GM18858 (cell line): ENCODE data around the gene VSTM4.
A peak's percentile ranks its signal among the peaks of the same experiment; 100 is the strongest.

Experiments
- ATAC-seq: cut with Tn5 transposase; IDR thresholded peaks from one replicate; pipeline ENCODE4 v1.9.1; 2021; ENCODE audit not compliant: unreplicated experiment

VSTM4 gene

DNA sequence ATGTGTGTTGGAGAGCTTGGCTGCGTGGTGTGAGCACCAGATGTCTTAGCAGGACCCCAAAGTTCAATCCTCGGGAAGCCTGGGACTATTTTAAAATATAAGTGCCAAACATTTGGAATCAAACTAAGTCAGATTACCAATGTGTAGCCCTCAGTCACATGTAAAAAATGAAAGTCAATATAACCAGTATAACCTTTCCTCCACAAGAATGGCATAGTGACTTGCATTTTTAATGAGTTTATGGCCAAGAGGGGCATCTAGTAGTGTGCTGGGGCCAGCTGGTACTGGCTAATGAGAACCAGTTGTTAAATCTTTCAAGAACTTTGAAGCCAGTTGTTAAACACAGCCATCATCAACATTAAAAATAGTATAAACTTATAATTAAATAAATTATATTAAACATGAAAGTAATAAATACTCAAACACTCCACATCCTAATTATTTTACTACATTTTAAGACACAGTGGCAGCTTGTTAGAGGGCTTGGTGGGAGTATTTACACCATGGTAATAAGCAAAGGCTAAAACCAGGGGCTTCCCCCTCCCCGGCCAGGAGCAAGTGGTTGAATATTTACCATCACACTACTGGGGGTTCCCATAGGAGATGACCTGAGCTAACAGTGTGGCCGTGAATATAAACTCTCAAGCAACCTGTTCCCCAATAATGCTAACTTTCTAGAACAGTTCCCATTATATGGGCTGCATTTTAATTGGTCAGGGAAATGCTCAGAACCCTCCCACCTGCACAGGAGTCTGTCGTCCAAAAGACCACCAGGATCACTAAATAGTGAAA lies 26.4 kb upstream of the VSTM4 start:
- ATAC-seq, result no peak

- ATAC-seq, result no peak
Measured at GRCh38 chr10:49140304-49141177, 25.2 kb upstream of the VSTM4 start.

DNA sequence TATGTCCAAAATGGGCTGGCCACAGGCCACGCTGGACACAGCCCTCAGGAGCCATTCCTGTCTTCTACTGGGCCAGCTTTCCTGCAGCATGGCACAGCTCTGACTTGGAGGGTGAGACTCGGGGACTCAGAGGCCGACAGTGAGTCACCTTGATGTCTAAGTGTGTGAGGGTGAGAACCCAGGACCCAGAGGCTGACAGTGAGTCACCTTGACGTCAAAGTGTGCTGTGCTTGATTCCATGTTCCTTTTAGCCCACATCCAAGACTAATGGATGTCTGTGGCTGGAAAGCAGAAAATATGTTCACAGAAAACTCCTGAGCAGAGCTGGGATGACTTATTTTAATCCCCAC lies 24.5 kb upstream of the VSTM4 start:
- ATAC-seq, result no peak

DNA sequence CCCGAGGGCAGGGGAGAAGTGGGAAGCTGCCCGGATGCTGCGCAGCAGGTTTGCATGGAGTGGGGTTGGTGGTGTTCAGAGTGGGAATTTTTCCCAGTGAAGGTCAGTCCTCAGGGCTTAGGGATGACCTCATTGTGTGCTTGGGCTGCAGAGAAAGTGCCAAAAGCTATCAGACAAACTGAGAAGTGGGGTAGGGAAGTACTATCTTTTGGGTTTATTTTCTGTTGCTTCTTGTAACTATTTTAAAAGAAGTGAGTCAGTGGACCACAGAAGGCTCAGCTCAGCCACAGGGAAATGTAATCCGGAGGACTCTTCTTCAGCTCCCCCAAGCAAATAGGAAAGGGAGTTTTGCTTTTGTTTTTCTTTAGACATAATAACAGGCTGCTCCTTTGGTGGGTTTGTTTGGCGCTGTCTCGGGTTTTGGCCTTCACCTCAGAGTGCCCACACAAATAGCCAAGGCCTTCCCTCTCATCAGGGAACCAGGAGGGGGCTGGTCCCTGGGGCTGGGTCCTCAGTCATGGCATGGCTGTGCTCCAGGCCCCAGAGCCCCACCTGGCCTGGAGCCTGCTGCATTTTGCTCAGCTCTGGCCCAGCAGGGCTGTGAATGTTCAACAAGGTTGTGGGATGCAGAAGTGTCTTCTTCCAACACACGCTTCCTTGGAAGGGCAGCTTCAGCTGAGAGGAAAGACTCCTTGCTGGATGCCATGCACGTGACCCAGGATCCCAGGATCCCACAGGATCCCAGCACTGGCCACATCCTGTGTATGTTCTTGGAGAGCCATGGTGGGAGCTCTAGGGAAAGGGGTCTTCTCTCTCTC lies 23.9 kb upstream of the VSTM4 start:
- ATAC-seq, result no peak

DNA sequence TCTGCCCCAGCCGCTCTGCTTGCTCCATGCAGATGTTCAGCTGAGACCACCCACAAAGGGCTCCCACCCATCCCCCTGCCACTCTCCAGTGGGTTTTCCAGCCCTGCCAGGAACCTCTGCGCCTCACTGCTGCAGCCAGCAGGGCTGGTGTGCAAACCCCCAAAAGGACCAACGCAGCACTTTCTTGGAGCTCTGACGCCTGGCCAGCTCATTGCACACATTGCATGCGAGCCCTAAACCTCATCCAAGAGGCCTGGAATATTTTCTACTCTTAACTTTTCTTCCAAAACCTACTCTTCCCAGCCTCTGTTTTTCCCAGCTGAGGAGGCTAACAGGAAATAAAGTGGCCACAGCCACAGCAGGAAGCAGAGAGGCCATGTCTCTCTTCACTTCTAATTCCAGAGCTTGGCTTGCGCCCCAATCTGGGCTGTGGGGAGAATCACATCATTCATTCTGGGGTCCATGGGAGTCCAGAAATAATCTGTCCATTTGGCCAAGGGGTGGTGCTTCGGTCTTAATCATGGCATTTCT lies 23.1 kb upstream of the VSTM4 start:
- ATAC-seq, result no peak

GRCh38 chr10:49136525-49136924 lies 21.2 kb upstream of the VSTM4 start:
- ATAC-seq, result no peak

GRCh38 chr10:49135575-49136313 lies 20.4 kb upstream of the VSTM4 start:
- ATAC-seq, result peak; percentile 72

DNA sequence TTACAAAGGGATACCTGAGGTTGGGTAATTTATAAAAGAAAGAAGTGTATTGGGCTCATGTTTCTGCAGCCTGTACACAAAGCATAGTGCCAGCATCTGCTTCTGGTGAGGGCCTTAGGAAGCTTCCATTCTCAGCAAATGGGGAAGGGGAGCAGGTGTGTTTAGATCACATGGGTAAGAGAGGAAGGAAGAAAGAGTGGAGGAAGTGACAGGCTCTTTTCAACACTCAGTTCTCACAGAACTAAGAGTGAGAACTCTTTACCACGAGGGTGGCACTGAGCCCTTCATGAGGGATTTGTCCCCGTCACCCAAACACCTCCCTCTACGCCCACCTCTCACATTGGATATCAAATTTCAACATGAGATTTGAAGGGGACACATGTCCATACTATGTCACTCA lies 19.0 kb upstream of the VSTM4 start:
- ATAC-seq, result no peak

DNA sequence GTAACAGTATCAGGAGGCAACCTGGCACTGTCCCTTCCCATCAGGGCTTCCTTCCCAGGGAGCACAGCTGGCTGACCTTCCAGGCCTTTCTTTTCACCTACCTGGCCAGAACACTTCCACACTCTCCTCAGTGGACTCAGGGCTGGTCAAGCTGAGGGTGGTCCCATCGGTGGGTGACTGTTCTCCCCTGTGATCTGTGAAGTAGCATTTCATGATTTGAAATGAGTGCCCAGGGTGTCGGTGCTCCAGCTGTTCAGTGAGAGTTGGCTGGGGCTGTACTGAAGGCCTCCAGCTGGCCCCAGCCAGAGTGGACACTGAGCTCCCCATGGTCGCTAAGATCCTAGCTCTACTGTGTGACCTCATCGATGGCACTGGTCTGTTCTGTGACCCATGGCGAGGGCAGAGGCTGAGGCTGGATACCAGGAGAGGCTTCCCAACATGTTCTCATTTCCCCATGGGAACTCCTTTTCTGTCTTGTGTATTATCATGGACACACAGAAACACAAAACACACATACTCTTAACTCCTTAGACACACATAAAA lies 18.5 kb upstream of the VSTM4 start, which contains the start of gene FAM170B:
FAM170B (minus strand) TSS at position 316 of the 543 bp plus-strand sequence; CDS start at position 213, 103 bp downstream.
- ATAC-seq, result no peak

DNA sequence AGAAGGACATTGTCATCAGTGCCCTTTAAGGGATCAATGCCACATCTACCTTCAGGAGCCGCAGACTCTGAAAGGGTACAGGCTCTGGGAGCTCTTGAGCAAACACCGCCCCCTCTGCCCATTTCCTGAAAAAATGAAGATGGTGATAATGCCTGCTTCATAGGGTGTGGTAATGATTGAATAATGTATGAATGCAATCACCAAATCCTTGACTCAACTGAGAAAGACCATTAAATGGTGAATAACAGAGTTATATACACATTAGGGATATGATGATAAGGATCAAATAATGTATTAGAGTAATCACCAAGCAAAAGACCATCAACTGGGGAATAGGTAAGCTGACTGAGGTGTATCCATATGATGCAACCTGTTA lies 17.0 kb upstream of the VSTM4 start:
- ATAC-seq, result no peak

- ATAC-seq, result no peak
Measured at GRCh38 chr10:49131507-49132361, 16.4 kb upstream of the VSTM4 start.

GRCh38 chr10:49129376-49129775 lies 14.1 kb upstream of the VSTM4 start:
- no peak for ATAC-seq

DNA sequence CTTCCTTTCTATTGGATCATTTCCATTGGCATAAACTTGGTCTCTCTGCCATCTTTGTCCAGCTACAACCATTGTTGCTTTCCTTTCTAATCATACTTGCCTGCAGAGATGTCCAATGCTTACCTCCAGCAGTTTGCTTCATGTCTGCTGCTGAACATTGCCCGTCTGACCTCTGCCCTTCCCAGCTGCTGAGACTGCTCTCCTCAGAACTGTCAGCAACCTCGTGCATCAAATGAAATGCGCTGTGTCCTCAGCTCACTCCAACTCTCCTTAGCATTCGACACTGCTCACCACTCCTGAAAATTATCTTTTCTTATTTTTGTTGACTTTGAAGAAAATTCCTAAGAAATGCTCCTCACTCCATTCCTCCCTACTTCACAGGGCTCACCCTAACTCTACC lies 13.5 kb upstream of the VSTM4 start:
- ATAC-seq, result no peak

GRCh38 chr10:49123981-49124950 lies 8.9 kb upstream of the VSTM4 start:
- no peak for ATAC-seq

- no peak for ATAC-seq
Measured at GRCh38 chr10:49120911-49121310, 5.6 kb upstream of the VSTM4 start.

DNA sequence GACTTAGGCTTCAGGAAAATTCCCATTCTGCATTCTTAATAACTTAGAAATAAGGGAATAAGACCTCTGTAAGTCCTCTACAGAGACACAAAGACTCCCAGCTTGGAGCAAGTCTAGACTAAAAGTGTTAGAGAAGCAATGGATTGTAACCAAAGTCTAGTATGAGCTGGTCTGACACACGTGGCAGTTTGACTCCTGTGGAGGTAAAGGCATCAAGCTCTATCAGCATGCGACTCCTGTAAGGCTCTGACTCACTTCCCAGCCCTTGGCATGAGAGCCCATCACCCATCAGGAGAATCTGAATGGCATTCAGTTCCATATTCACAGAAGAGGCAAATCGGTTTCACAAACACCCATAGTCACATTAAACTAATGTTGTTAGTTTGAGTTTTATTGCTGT lies 4.4 kb upstream of the VSTM4 start:
- ATAC-seq, result no peak

DNA sequence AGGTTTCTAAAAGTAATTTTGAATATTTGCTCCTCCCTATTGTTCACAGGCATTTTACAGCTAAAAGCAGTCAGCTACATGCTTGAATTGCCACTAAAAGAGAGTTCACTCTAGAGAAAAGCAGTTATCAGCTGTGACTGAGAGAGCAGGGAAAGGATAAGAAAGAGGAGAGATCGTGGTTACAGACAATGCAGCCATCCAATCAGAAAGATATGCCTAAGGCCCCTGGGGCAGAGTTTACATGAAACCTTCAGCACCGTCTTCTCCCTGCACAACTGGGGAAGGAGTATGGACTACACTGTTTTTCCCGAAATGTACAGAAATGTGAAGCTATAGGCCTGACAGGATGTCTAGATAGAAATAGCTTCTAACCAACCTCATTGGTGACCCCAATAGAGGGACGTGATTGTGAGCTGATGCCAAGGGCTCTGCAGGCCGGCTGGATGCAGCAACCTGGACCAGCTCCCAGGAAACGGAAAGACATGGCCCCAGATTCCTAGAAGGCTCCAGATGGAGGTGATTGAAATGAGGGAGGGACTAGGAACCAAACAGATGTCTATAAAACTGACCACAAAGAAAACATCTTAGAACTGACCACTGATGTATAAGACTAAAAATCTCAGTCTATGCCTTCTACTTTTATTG lies 3.2 kb upstream of the VSTM4 start:
- no peak for ATAC-seq
